Measurements from ENCODE around the gene OR10P1. TPM values are rescaled to one million over a fixed set of nuclear protein-coding genes. Genes with fewer than 3 reads are reported as not detected.
A peak's percentile ranks its signal among the peaks of the same experiment; 100 is the strongest.

OR10P1 gene
- total RNA-seq, 1 donor from 2014 or later, result not detected

DNA sequence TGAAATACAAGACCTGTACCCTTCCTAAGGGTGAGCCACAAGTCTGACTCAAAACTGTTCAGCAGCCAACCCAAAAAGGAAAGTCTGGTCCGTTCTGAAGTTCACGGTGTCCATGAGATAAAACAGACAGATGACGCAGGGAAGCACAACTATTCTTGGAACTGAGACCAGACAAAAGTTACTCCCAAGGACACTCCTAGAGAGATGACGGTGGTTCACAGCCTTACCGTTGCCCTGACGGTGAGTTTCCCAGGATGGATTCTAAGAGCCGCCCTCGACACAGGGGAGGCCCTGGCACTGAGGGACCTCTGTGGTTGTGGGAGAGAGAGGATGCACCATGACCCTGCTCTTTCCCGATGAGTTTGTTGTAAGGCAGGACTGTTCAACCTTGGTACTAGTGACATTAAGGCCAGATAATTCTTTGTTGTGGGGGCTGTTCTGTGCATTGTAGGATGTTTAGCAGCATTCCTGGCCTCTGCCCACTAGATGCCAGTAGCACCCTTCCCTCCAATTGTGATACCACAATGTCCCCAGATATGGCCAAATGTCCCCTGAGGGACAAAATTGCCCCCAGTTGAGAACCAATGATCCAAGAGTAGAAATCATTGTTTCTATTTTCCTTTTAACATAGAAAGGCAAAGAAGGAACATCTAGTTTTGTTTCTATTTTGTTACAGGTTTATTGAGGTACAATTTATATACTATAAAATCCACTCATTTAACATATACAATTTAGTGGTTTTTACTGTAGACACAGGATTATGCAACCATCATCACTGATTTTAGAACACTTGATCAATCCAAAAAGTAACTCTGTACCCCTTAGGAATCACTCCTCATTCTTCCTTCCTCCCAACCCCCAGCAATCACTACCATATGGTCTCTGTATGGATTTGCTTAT, 23.0 kb downstream of the OR10P1 start:
- no peak for FAIRE-seq
- H3K27me3 ChIP-seq (ENCODE audit: control insufficient read depth, insufficient read depth, low read length), result peaks cover 1% of the 10 kb centered on the region

DNA sequence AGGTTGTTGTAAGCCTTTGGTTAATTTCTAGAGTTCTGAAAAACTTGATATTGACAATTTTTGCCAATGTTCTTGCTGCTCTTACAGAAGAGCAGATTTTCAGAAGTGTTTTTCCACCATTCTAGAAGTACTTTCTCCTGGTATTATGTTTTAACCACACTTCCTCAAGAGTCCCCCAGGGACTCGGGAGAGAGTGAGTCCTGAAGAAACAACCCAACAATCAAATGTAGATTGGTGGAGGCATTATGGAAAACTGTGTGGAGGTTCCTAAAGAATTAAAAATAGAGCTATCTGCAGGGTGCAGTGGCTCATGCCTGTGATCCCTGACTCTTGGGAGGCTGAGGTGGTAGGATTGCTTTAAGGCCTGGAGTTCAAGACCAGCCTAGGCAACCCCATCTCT, 26.7 kb downstream of the OR10P1 start:
- no peaks in the 10 kb centered on the region for H3K36me3 ChIP-seq (ENCODE audit: control insufficient read depth, insufficient read depth, low read length)
- no peaks in the 10 kb centered on the region for H3K27me3 ChIP-seq (ENCODE audit: control insufficient read depth, insufficient read depth, low read length)
- H3K4me3 ChIP-seq (ENCODE audit: low read depth, low read length), result no peak overlapping the region
- no peak for DNase-seq (ENCODE audit: low read depth)
- FAIRE-seq, result no peak
- TF ChIP-seq, protein P1, sequence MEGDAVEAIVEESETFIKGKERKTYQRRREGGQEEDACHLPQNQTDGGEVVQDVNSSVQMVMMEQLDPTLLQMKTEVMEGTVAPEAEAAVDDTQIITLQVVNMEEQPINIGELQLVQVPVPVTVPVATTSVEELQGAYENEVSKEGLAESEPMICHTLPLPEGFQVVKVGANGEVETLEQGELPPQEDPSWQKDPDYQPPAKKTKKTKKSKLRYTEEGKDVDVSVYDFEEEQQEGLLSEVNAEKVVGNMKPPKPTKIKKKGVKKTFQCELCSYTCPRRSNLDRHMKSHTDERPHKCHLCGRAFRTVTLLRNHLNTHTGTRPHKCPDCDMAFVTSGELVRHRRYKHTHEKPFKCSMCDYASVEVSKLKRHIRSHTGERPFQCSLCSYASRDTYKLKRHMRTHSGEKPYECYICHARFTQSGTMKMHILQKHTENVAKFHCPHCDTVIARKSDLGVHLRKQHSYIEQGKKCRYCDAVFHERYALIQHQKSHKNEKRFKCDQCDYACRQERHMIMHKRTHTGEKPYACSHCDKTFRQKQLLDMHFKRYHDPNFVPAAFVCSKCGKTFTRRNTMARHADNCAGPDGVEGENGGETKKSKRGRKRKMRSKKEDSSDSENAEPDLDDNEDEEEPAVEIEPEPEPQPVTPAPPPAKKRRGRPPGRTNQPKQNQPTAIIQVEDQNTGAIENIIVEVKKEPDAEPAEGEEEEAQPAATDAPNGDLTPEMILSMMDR (IDR thresholded peaks at IDR 0.05; ENCODE audit: insufficient read depth, low read length, severe bottlenecking), result no peak

More for the DNA sequence above, 23.0 kb downstream of the OR10P1 start:
- Histone ChIP-seq H3K36me3 (ENCODE audit: control insufficient read depth, insufficient read depth, low read length) (no peaks in the 10 kb centered on the region), H3K4me3 (ENCODE audit: low read depth, low read length) (no peak overlapping the region)
- no peak for DNase-seq (ENCODE audit: low read depth)
- TF ChIP-seq, protein P1 (IDR thresholded peaks at IDR 0.05; ENCODE audit: insufficient read depth, low read length, severe bottlenecking), result peak; percentile 9

DNA sequence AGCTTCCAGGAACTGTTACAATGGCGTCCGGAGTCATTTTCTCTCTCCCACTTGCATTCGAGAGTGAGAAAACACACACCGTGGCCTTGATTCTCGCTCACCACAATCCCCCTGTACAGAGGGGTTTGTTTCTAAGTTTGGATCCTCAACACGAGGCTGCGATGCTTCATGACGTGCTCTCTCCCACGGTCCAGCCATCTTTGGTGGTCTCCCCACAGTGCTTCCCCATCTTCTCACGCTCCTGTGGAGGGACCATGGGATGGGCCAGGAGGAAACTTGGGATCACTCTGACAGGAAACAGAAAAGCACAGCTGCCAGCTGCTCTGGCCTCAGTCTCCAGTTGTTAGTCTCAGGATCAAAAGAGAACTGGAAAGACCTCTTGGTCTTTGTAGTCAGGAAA, 28.1 kb downstream of the OR10P1 start:
- Histone ChIP-seq H3K4me3 (ENCODE audit: low read depth, low read length) (no peak overlapping the region), H3K27me3 (ENCODE audit: control insufficient read depth, insufficient read depth, low read length) (no peaks in the 10 kb centered on the region), H3K36me3 (ENCODE audit: control insufficient read depth, insufficient read depth, low read length) (no peaks in the 10 kb centered on the region)
- FAIRE-seq, result no peak
- TF ChIP-seq, protein P1 (IDR thresholded peaks at IDR 0.05; ENCODE audit: insufficient read depth, low read length, severe bottlenecking), result no peak
- no peak for DNase-seq (ENCODE audit: low read depth)

DNA sequence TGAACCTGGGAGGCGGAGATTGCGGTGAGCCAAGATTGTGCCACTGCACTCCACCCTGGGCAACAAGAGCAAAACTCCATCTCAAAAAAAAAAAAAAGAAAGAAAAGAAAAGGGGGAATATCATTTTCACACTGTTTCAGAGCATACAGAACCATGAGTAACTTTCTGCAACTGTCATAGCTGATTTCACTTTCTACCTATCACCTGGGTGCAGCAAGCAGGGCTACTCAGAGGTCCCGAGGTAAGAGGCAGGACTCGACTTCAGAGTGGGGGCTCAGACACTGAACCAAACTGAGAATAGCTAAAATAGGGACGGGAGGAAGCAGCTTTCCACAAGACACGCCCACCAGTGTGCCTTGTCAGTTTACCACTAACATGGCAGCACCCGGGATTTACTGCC, 29.8 kb downstream of the OR10P1 start:
- H3K36me3 ChIP-seq (ENCODE audit: control insufficient read depth, insufficient read depth, low read length), result no peaks in the 10 kb centered on the region
- TF ChIP-seq, protein P1 (IDR thresholded peaks at IDR 0.05; ENCODE audit: insufficient read depth, low read length, severe bottlenecking), result no peak
- no peak for DNase-seq (ENCODE audit: low read depth)
- H3K4me3 ChIP-seq (ENCODE audit: low read depth, low read length), result no peak overlapping the region
- FAIRE-seq, result no peak
- no peaks in the 10 kb centered on the region for H3K27me3 ChIP-seq (ENCODE audit: control insufficient read depth, insufficient read depth, low read length)

DNA sequence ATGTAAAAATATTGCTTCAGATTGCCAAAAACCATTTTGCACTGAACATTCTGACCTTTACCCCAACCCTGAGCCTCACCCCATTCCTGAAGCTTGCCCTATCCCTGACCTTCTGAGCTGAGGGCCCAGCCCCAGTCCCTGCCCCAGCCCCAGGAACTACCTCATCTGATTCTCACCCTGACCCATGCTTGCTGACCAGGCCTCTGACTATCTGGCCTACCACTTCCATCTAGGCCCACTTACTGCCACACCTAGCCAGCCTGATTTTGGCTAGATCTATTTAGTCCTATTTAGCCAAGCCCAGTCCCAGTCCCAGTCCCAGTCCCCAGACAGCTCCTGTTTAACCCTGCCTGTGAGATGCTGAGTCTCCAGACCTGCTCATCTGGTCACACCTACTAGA, 33.6 kb downstream of the OR10P1 start:
- FAIRE-seq (no peak), DNase-seq (ENCODE audit: low read depth) (no peak)
- H3K36me3 ChIP-seq (ENCODE audit: control insufficient read depth, insufficient read depth, low read length), result no peaks in the 10 kb centered on the region
- TF ChIP-seq, protein P1 (IDR thresholded peaks at IDR 0.05; ENCODE audit: insufficient read depth, low read length, severe bottlenecking), result no peak
- no peak overlapping the region for H3K4me3 ChIP-seq (ENCODE audit: low read depth, low read length)
- no peaks in the 10 kb centered on the region for H3K27me3 ChIP-seq (ENCODE audit: control insufficient read depth, insufficient read depth, low read length)
